Erythroblast (primary cell): ENCODE data around the gene CYTIP.

Source experiments
- GATA1 ChIP-seq: IDR thresholded peaks from 2 replicates; pipeline ENCODE4 v1.6.1; 2011; ENCODE audit warnings: low read depth, mild to moderate bottlenecking, control low read depth, low read length, moderate library complexity
- POLR2A ChIP-seq: IDR thresholded peaks from 2 replicates; pipeline ENCODE4 v1.6.1; 2011; ENCODE audit warnings: mild to moderate bottlenecking, low read length

- no peak for TF ChIP-seq POLR2A
- TF ChIP-seq GATA1: no peak
Observed at GRCh38 chr2:157486596-157487270, 42.8 kb upstream of the CYTIP start.
